Measurements from ENCODE around the gene TMF1.

Gene TMF1

GRCh38 chr3:68974711-68975110 lies 77.4 kb downstream of the TMF1 start (continued):
- TF ChIP-seq RARB (CRISPR knock-in tag; IDR thresholded peaks at IDR 0.05) (no peak), PATZ1 (CRISPR knock-in tag; IDR thresholded peaks at IDR 0.05; ENCODE audit: borderline replicate concordance) (no peak), TSHZ2 (CRISPR knock-in tag; IDR thresholded peaks at IDR 0.05) (no peak)

GRCh38 chr3:68973639-68974038 lies 78.5 kb downstream of the TMF1 start:
- ATAC-seq = peak; percentile 15; the same call in 2 of the 3 replicates
- no peak for TF ChIP-seq ESRRG (CRISPR knock-in tag; IDR thresholded peaks at IDR 0.05)
- TF ChIP-seq PPARA (CRISPR knock-in tag; IDR thresholded peaks at IDR 0.05; ENCODE audit: borderline replicate concordance) = no peak
- TF ChIP-seq ISL1 (CRISPR knock-in tag; IDR thresholded peaks at IDR 0.05) = no peak
- TF ChIP-seq ZNF8 (CRISPR knock-in tag; IDR thresholded peaks at IDR 0.05) = no peak
- no peak for TF ChIP-seq GLIS3 (CRISPR knock-in tag; IDR thresholded peaks at IDR 0.05)
- no peak for TF ChIP-seq RARB (CRISPR knock-in tag; IDR thresholded peaks at IDR 0.05)
- no peak for TF ChIP-seq ZNF565 (CRISPR knock-in tag; conservative IDR thresholded peaks at IDR 0.05; ENCODE audit: low read depth)
- no peak for TF ChIP-seq POU6F1 (CRISPR knock-in tag; IDR thresholded peaks at IDR 0.05; ENCODE audit: borderline replicate concordance, low read depth)
- TF ChIP-seq ZNF70 (CRISPR knock-in tag; IDR thresholded peaks at IDR 0.05) = no peak
- TF ChIP-seq ZFP30 (CRISPR knock-in tag; IDR thresholded peaks at IDR 0.05) = no peak
- no peak for TF ChIP-seq CSDC2 (CRISPR knock-in tag; IDR thresholded peaks at IDR 0.05)
- TF ChIP-seq TSHZ2 (CRISPR knock-in tag; IDR thresholded peaks at IDR 0.05) = no peak
- TF ChIP-seq ZC3H10 (CRISPR knock-in tag; IDR thresholded peaks at IDR 0.05) = no peak
- TF ChIP-seq CREB5 (CRISPR knock-in tag; IDR thresholded peaks at IDR 0.05; ENCODE audit: low read depth) = no peak
- no peak for TF ChIP-seq ARNTL (CRISPR knock-in tag; IDR thresholded peaks at IDR 0.05; ENCODE audit: borderline replicate concordance, low read depth)
- no peak for TF ChIP-seq ZFP3 (CRISPR knock-in tag; IDR thresholded peaks at IDR 0.05)
- TF ChIP-seq CSRNP3 (CRISPR knock-in tag; IDR thresholded peaks at IDR 0.05) = no peak
- TF ChIP-seq BACH2 (CRISPR knock-in tag; IDR thresholded peaks at IDR 0.05; ENCODE audit: borderline replicate concordance) = no peak
- TF ChIP-seq TOX (CRISPR knock-in tag; IDR thresholded peaks at IDR 0.05; ENCODE audit: borderline replicate concordance) = no peak

Data from SK-N-SH treated with all-trans-retinoic acid at 6 μM for 48 hours (cell line).